ENCODE results near the gene ACTL9.
"Not testable (repeated sequence)": the region's sequence is repeated elsewhere in the genome, so short reads cannot be mapped to it uniquely, and the experiment has no call there.

ACTL9 gene, protein sequence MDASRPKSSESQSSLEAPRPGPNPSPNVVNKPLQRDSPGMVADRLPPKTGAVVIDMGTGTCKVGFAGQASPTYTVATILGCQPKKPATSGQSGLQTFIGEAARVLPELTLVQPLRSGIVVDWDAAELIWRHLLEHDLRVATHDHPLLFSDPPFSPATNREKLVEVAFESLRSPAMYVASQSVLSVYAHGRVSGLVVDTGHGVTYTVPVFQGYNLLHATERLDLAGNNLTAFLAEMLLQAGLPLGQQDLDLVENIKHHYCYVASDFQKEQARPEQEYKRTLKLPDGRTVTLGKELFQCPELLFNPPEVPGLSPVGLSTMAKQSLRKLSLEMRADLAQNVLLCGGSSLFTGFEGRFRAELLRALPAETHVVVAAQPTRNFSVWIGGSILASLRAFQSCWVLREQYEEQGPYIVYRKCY

DNA sequence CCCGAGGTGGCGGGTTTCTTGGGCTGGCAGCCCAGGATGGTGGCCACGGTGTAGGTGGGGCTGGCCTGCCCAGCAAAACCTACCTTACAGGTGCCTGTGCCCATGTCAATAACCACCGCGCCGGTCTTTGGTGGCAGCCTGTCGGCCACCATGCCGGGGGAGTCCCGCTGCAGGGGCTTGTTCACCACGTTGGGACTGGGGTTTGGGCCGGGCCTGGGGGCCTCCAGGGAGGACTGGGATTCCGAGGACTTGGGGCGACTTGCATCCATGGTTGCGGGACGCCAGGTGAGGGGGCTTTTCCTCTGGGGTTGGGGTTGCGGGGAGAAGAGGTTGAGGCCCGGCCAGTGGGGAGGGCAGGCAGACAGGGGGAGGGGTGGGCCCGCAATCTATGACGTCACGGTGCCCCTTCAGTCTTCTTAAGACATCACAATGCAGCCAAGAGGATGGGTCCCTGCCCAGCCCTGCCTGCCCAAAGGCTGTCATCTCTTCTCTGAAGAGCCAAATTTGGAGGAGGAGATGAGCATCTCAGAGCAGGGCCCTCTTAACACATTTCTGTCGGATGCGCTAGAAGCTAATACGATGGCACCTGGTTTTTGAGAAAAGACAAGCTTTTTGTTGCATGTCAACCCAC is at the start of gene ACTL9:
Gene ACTL9 (minus strand): TSS at position 363 of the 631 bp plus-strand sequence. CDS start 94 bp downstream, at position 269.
- no peak for DNase-seq

DNA sequence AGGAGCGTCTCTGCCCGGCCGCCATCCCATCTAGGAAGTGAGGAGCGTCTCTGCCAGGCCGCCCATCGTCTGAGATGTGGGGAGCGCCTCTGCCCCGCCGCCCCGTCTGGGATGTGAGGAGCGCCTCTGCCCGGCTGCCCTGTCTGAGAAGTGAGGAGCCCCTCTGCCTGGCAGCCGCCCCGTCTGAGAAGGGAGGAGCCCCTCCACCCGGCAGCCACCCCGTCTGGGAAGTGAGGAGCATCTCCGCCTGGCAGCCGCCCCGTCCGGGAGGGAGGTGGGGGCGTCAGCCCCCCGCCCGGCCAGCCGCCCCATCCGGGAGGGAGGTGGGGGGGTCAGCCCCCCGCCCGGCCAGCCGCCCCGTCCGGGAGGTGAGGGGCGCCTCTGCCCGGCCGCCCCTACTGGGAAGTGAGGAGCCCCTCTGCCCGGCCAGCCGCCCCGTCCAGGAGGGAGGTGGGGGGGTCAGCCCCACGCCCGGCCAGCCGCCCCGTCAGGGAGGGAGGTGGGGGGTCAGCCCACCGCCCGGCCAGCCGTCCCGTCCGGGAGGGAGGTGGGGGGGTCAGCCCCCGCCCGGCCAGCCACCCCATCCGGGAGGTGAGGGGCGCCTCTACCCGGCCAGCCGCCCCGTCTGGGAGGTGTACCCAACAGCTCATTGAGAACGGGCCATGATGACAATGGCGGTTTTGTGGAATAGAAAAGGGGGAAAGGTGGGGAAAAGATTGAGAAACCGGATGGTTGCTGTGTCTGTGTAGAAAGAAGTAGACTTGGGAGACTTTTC is 40.9 kb upstream of the ACTL9 start:
- DNase-seq = not testable (repeated sequence)

DNA sequence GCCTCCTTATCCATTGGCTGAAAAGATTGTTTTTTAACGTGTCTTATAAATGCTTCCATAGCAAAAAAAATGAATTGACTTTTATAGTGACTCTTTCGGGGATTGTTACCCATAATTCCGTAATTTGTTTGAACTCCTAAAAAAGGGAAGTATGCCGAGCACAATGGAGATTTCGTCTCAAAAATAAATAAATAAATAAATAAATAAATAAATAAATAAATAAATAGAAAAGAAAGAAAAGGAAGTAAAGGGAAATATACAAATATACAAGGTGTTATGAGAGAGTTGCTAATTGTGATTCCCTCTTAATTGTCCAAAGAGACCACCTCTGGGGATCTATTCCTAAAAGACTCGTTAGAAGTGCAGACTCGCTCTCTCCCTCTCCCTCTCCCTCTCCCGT is 39.8 kb upstream of the ACTL9 start:
- no peak for DNase-seq

DNA sequence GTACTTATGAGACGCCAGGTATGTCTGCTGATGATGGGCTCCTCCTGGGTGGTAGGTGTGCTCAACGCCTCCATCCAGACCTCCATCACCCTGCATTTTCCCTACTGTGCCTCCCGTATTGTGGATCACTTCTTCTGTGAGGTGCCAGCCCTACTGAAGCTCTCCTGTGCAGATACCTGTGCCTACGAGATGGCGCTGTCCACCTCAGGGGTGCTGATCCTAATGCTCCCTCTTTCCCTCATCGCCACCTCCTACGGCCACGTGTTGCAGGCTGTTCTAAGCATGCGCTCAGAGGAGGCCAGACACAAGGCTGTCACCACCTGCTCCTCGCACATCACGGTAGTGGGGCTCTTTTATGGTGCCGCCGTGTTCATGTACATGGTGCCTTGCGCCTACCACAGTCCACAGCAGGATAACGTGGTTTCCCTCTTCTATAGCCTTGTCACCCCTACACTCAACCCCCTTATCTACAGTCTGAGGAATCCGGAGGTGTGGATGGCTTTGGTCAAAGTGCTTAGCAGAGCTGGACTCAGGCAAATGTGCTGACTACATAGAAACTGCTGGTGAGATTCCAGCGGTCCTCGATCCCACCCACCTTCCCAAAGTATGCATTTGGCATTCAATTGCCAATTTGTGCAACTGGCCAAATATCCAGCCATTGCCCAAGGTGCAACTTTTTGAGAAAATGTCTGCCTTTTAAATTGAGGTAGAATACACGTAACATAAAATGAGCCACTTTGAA is 33.0 kb upstream of the ACTL9 start:
- no peak for DNase-seq

DNA sequence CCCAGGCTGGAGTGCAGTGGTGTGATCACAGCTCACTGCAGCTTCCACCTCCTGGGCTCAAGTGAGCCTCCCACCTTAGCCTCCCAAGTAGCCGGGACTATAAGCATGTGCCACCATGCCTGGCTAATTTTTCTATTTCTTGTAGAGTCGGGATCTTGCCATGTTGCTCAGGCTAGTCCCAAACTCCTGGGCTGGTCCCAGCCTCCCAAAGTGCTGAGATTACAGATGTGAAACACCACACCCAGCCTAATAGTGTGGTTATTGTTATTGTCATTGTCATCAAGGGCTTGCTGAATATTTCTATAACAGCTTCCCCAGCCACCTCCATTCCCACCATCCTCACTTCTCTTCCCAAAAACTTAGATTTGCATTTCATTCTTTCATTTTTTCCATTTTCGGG is 25.7 kb upstream of the ACTL9 start:
- DNase-seq = no peak

DNA sequence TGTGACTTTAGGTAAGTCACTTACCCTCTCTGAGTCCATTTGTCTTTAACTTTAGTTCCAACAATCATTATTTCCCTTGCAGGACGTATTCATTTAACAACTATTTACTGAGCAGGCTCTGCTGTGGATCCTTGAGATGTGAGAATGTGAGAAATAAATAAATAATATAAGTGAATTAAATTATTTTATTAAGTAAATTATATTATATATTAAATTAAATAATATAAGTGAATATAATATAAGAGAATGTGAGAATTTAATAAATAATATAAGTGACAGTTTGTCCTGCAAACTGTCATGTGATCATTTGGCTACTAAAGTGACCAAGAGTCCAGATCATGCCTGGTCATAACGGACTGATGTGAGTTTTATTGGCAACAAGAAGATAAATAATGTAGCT is 23.4 kb upstream of the ACTL9 start:
- DNase-seq = no peak

DNA sequence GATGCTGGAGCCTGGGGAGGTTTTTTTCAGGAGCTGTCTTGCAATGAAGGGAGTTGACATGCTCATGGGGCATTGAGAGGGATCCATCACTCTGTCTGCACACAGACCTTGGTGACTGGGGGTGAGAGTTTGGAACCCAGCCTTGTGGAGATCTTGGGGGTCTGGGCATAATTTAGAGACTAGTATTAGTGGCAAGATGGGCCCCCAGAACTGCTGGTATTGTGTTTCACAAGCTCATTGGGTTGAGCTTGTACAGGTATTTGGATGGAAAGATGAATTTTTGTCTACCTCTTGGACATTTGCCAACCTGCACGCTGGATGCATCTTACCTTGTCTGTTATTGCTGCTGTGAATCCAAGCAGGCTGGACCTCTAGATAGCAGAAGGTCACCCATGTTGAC is 22.7 kb upstream of the ACTL9 start, which contains the start of gene OR2Z1:
Gene OR2Z1 (plus strand): TSS at position 301 of the 400 bp plus-strand sequence. CDS start 9,395 bp downstream, outside the sequence.
- no peak for DNase-seq

DNA sequence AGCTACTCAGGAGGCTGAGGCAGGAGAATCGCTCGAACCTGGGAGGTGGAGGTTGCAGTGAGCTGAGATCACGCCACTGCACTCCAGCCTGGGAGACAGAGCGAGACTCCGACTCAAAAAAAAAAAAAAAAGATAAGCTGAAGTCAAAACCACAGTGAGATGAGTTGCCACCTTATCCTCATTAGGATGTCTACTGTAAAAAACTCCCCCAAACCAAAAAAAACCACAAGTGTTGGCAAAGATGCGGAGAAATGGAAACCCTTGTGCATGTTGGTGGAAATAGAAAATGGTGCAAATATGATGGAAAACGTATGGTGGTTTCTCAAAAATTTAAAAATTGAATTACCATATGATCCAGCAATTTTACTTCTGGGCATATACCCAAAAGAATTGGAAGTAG is 11.7 kb upstream of the ACTL9 start:
- not testable (repeated sequence) for DNase-seq

DNA sequence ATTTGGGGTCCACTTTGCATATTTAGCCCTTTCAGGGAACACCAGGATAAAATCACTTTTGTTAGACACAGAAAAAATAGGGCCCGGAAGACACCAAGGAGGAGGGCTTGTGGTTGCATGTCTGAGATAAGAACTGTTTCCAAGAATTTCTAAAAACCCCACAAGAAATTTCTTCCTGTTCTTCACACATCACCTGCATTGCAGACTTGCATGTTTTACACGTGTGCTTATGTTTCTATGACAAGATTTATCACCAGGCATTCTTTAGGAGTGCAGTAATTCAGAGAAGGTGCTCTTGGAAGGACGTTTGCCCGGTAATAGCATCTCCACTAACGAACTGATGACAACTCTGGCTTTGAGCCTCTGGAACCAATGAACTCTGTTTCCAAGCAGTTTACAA is 7.1 kb upstream of the ACTL9 start:
- no peak for DNase-seq

DNA sequence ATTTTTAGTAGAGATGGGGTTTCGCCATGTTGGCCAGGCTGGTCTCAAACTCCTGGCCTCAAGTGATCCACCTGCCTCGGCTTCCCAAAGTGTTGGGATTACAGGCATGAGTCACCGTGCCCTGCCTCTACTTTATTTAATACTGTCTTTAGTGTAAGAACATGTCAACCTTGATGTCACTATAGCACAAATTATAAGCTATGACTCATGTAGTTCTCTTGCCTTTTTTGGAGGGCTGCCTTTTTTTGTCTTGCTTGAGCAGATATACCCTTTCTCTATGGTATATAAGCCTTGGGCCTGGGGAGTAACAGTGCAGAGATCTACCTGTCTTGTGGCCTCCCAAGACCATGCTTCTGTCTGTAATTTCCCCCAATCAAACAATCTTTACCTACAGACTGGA is 6.7 kb upstream of the ACTL9 start:
- not testable (repeated sequence) for DNase-seq

DNA sequence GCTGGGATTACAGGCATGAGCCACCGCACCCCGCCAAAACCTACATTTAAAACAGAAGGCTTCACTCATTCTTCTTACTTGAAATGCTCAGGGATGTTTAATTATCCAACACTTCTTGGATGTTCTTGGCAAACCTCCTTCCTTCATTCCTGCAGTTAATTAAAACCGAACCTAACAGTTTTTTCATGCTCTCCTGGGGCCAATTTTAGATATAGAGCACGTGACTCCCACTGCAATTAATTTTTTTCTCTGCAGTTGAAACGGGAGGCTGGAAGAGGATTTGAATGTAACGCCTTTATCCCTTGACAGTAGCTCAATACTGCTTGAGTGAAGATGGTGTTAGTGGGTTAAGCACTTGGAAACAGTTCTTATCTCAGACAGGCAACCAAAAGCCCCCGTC is 4.6 kb upstream of the ACTL9 start:
- no peak for DNase-seq

DNA sequence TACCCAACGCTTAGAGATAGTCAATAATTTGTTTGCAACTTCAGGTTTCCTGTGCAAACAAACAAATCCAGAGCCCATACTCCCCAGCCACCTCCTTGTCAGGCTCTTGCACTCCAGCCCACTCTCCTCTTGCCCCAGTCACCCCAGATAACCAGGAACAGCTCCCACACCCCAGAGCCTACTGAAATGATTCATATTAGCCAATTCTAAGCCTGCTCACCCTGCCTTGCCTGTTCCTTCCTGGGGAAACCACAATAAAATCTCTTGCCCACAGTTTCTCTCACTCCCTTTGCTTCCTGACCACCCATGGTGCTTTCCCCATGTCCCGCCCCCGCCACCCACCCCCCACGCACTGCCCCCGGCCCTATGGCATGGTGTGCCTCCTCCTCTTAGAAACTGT is 3.8 kb upstream of the ACTL9 start:
- DNase-seq = no peak

DNA sequence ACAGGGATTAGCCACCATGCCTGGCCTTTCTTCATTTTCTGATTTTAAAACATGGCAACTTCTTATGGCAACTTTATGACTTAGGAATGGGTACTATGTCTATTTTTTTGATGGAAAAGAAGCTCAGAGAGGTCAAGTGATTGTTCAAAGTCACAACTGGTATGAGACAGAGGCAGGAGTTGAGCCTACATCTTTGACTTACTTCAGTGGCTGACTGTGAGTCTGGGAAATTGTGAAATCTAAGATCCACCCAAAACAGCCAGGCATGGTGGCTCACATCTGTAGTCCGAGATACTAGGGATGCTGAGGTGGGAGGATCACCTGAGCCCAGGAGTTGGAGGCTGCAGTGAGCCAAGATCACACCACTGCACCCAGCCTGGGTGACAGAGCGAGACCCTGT is 2.4 kb upstream of the ACTL9 start:
- no peak for DNase-seq

DNA sequence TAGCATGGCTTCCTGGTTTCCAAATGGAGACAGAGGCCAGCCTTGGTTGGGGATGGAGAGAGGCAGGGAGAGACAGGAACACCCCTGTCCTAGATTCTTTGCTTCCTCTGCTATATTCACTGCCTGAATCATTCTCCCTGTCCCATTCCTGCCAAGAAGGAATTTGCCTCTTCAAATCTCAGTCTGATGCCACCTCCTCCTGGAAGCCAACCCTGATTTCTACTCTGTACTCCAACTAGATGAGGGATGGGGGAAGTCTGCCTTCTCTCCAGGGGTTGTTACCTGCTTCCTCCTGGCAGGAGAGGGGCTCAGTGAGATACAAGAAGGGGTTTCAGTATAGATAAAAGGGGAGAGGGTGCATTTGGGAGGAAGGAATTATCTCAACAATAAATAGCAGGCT is 1.3 kb upstream of the ACTL9 start:
- DNase-seq = no peak

DNA sequence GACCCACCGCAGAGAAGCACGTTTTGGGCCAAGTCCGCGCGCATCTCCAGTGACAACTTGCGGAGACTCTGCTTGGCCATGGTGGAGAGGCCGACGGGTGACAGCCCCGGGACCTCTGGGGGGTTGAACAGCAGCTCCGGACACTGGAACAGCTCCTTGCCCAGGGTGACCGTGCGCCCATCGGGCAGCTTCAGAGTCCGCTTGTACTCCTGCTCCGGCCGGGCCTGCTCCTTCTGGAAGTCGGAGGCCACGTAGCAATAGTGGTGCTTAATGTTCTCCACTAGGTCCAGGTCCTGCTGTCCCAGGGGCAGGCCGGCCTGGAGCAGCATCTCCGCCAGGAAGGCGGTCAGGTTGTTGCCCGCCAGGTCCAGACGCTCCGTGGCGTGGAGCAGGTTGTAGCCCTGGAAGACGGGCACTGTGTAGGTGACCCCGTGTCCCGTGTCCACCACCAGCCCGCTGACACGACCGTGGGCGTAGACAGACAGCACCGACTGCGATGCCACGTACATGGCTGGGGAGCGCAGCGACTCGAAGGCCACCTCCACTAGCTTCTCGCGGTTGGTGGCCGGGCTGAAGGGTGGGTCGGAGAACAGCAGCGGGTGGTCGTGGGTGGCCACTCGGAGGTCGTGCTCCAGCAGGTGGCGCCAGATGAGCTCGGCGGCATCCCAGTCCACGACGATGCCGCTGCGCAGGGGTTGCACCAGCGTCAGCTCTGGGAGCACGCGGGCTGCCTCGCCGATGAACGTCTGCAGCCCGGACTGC is 743 bp downstream of the ACTL9 start:
- DNase-seq = no peak

DNA sequence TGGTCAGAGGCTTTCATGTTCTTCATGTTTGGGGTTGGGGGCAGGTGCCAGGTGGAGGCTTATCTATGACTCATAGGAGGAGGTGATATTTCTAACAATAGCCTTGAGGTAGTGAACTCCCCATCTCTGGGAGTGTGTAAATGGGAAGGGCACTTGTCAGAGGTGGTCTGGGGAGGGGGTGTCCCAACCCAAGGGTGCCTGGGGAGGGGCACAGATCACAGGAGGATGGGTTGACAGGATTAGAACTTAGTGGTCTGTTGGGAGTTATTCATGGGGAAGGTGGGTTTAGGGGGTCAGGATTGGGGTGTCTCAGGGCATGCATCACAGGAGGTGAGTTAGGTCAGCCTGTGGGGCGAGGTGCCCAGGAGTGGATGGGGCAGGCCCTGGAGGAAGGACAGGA is 1.6 kb downstream of the ACTL9 start:
- DNase-seq = no peak

DNA sequence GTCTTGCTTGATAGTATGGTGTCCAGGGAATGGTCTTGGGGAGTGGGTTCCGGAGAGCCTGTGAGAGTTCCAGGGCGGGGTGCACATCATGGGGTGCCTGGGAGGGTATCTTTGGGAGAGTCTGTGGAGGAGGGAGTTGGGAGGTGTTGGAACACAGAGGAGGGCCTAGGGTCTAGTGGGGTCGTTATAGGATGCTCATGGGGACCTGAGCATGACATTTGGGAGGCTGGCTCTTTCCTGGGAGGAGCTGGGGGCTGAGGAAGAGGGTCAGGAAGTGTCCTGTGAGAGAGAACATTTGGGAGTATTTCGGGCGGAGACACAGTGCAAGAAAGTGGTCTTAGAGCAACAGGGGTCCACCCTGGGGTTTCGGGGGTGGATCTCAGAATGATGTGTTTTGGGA is 2.7 kb downstream of the ACTL9 start:
- no peak for DNase-seq

DNA sequence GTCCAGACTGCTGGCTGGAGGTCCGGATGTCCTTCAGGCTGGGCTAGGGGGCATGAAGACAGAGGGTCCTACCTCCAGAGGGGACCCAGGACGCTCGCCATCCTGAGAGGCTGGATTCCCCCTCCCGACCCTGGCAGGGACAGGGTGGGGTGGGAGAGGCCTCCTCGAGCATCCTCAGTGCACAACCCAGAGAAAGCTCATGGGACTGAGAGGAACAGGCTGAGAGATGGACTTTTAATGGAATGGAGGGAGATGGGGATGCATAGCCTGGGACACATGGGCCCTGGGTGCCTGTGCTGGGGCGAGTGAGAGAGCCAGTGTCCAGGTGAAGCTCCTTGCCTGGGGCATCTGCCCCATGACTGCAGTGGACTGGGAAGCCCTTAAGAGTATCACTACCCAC is 3.1 kb downstream of the ACTL9 start:
- no peak for DNase-seq

DNA sequence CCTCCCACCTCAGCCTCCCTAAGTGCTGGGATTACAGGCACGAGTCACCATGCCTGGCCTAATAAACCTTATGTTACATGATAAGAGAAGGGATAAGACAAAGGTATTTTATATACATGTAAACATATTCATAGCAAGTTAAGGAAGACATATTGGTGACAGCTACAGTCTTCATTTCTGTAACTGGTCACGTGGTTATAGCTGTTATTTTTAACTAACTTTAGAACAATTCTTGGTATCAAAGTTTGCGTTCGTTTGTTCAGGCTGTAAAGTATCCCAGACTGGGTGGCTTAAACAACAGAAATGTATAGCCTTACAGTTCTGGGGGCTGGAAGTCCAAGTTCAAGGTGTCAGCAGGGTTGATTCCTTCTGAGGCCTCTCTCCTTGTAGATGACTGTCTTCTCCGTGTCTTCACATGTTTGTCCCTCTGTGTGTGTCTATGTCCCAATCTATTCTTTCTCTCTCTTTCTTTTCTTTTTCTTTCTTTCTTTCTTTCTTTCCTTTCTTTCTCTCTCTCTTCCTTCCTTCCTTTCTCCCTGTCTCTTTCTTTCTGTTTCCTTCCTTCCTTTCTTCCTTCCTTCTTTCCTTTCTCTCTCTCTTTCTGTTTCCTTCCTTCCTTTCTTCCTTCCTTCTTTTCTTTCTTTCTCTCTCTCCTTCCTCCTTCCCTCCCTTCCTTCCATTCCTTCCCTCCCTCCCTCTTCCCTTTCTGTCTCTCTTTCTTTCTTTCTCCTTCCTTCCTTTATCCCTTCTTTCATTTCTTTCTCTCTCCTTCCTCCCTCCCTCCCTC is 7.6 kb downstream of the ACTL9 start:
- DNase-seq = no peak

DNA sequence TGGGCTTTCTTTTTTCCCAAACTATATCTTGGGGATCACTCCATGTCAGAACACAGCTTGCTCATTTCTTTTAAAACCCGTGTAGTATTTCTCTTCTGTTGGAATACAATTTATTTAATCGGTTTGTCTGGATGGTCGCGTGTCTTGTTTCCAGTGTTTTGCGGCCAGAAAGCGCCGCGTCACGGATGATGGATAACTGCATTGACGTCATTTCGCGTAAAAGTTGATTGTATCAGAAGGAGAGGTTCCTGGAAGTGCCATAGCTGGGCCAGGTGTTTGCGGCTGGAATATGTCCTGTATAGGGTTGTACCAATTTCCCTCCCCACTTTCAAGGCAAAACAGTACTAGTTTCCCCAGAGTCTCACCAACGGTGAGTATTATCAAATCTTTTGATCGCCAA is 9.7 kb downstream of the ACTL9 start:
- no peak for DNase-seq

DNA sequence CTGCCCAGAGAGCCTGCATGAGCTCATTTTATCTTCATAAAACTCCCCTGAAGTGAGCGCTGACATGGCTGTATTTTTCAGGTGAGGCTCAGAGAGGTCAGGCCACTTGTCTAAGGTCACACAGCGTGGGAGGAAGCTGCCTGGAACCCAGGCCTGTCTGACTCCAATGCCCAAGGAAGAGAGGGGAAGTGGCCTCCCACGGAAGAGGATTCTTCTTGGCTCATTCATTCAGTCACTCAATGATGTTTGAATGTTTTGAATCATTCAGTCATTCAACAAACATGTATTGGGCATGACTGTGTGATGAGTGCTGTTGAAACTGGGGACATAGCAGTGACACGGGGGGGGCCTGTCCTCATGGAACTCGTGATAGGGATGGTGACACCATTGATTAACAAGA is 12.0 kb downstream of the ACTL9 start:
- no peak for DNase-seq

All from NCI-H526 (cell line).